ENCODE data around the gene KCTD13.
A peak's percentile ranks its signal among the peaks of the same experiment; 100 is the strongest.

KCTD13 gene

DNA sequence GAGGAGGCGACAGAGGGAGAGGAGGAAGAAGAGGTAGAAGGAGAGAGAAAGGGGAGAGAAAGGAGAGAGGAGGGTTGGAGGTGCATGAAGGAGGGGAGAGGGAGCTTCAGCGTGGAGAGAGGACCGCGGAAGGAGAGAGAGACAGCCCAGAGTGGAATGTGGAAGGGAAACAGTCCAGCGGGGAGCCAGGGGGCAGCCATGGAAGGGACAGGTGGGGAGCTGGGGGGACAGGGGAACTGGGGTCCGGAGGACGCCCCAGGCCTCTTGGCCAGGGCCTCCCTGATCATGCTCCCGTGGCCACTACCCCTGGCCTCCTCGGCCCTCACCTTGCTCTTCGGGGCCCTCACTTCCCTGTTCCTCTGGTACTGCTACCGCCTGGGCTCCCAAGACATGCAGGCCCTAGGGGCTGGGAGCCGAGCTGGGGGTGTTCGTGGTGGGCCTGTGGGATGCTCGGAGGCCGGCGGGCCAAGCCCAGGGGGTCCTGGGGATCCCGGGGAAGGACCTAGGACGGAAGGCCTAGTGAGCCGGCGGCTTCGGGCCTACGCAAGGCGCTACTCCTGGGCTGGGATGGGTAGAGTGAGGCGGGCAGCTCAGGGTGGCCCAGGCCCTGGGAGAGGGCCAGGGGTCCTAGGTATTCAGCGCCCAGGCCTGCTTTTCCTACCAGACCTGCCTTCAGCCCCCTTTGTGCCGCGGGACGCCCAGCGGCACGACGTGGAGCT lies 25.0 kb downstream of the KCTD13 start:
- Histone ChIP-seq H3K4me1 (ENCODE audit: insufficient read depth, low read length) (peaks cover 26% of the 10 kb centered on the region), H3K27me3 (ENCODE audit: insufficient read depth, low read length, poor library complexity) (peaks cover 8% of the 10 kb centered on the region), H3K36me3 (ENCODE audit: insufficient read depth, low read length) (no peaks in the 10 kb centered on the region), H2AFZ (ENCODE audit: low read depth, low read length) (peak overlapping the region; percentile 34), H4K20me1 (ENCODE audit: insufficient read depth, low read length) (peaks cover 14% of the 10 kb centered on the region), H3K79me2 (ENCODE audit: insufficient read depth, low read length) (no peaks in the 10 kb centered on the region), H3K4me3 (ENCODE audit: low read depth in 1 of 2, low read length in 2 of 2) (peak overlapping the region; percentile 7 to 58; a peak in 3 of 4 replicates), H3K9ac (ENCODE audit: low read depth, low read length) (peak overlapping the region; percentile 30; the same call in 1 of the 2 replicates), H3K9me3 (ENCODE audit: insufficient read depth, low read length, severe bottlenecking) (no peaks in the 10 kb centered on the region), H3K4me2 (ENCODE audit: insufficient read depth, low read length) (peak overlapping the region; percentile 79), H3K27ac (ENCODE audit: low read length) (no peak overlapping the region)
- TF ChIP-seq EZH2 (IDR thresholded peaks at IDR 0.05; ENCODE audit: borderline replicate concordance, low read depth, low read length, severe bottlenecking) = no peak
- TF ChIP-seq, protein P1, sequence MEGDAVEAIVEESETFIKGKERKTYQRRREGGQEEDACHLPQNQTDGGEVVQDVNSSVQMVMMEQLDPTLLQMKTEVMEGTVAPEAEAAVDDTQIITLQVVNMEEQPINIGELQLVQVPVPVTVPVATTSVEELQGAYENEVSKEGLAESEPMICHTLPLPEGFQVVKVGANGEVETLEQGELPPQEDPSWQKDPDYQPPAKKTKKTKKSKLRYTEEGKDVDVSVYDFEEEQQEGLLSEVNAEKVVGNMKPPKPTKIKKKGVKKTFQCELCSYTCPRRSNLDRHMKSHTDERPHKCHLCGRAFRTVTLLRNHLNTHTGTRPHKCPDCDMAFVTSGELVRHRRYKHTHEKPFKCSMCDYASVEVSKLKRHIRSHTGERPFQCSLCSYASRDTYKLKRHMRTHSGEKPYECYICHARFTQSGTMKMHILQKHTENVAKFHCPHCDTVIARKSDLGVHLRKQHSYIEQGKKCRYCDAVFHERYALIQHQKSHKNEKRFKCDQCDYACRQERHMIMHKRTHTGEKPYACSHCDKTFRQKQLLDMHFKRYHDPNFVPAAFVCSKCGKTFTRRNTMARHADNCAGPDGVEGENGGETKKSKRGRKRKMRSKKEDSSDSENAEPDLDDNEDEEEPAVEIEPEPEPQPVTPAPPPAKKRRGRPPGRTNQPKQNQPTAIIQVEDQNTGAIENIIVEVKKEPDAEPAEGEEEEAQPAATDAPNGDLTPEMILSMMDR (IDR thresholded peaks at IDR 0.05; ENCODE audit: borderline replicate concordance, extremely low read depth, low read length, poor library complexity, severe bottlenecking) = no peak
- ATAC-seq (ENCODE audit: insufficient read depth, low read depth) = no peak
- DNase-seq = no peak

DNA sequence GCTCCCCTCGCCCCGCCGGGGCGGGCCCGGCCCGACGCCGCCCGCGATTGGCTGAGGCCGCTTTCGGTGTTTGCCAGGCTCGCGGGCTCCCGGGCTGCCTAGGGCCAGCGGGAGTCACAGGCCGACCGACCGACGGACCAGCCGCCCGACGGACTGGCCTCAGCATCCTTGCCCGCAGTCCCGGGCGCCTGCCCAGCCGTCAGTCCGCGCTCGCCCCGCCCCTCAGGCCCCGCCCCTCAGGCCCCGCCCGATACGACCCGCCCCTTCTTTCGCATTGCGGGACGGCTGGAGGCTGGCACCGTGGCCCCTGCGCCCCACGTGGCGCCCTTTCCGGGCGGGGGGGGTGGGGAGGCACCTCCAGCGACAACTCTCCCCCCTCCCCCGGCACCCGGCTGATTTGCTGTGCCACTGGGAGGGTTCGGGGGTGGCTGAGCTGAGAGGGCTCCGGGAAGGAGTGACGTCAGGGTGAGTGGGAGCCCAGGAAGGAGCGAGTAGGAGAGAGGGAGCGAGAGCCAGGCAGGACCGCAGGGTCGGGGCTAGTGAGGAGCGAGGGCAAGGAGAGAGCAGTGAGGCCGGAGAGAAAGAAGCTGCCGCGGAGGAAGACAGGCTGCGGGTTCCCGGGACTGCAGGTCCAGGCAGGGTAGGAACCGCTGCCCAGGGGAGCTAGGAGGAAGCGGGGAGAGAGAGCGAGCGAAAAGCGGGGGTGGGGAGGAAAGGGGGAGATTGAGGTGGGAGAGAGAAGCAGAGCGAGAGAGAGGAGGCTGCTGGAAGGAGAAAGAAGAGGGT lies 25.7 kb downstream of the KCTD13 start, which contains the start of gene ASPHD1:
TSS of gene ASPHD1 (plus strand) at position 387 of the 786 bp plus-strand sequence. CDS start 484 bp downstream, outside the sequence.
- H3K27ac ChIP-seq (ENCODE audit: low read length) = no peak within 1 kb of the TSS
- peak within 1 kb of the TSS; percentile 46 for H2AFZ ChIP-seq (ENCODE audit: low read depth, low read length)
- DNase-seq = peak; percentile 75
- peak; percentile 82 for ATAC-seq (ENCODE audit: insufficient read depth, low read depth)
- H3K9me3 ChIP-seq (ENCODE audit: insufficient read depth, low read length, severe bottlenecking) = no peaks in the 10 kb centered on the region
- peaks cover 26% of the 10 kb centered on the region for H3K4me1 ChIP-seq (ENCODE audit: insufficient read depth, low read length)
- peaks cover 8% of the 10 kb centered on the region for H3K27me3 ChIP-seq (ENCODE audit: insufficient read depth, low read length, poor library complexity)
- H3K4me3 ChIP-seq (ENCODE audit: low read depth in 1 of 2, low read length in 2 of 2) = peak within 1 kb of the TSS; percentile 14 to 58; a peak in 3 of 4 replicates
- H3K79me2 ChIP-seq (ENCODE audit: insufficient read depth, low read length) = no peaks in the 10 kb centered on the region
- H3K36me3 ChIP-seq (ENCODE audit: insufficient read depth, low read length) = no peaks in the 10 kb centered on the region
- H3K9ac ChIP-seq (ENCODE audit: low read depth, low read length) = peak within 1 kb of the TSS; percentile 30; the same call in 1 of the 2 replicates
- peaks cover 14% of the 10 kb centered on the region for H4K20me1 ChIP-seq (ENCODE audit: insufficient read depth, low read length)
- H3K4me2 ChIP-seq (ENCODE audit: insufficient read depth, low read length) = peak within 1 kb of the TSS; percentile 79
- no peak for TF ChIP-seq EZH2 (IDR thresholded peaks at IDR 0.05; ENCODE audit: borderline replicate concordance, low read depth, low read length, severe bottlenecking)
- TF ChIP-seq, protein P1 (IDR thresholded peaks at IDR 0.05; ENCODE audit: borderline replicate concordance, extremely low read depth, low read length, poor library complexity, severe bottlenecking) = no peak

DNA sequence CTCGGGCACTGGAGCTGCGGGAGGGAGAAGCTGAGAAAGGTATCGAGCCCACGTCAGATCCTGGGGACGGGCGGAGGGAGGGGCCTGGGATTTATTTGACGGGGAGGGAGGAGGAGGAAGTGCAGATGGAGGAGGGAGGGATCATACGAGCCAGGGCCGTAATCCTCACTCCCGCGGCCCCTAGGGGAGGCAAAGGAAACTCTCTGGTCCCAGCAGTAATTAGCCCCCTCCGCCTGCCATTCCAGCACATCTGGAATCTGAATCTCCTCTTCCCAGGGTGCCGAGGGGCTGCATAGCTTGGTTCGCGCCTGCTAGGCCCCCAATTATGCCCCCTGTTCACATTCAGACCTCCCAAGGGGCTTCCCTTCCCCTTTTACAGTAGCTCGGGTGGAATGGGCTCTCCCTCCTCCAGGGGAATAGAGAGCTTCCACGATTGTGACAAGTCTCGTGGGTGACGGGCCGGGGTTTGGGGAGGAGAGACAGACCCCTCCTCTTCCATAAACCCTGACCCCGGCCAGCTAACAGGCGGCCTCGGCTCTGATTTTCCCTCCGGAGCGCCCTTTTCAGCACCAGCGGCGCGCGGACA lies 26.4 kb downstream of the KCTD13 start, which contains the start of gene SEZ6L2:
TSS of gene SEZ6L2 (minus strand) at position 35 of the 586 bp plus-strand sequence. CDS start 531 bp downstream, outside the sequence.
- peak; percentile 37 for ATAC-seq (ENCODE audit: insufficient read depth, low read depth)
- DNase-seq = peak; percentile 83

More for the DNA sequence above, 26.4 kb downstream of the KCTD13 start, which contains the start of gene SEZ6L2:
- H3K9ac ChIP-seq (ENCODE audit: low read depth, low read length) = peak within 1 kb of the TSS; percentile 30; the same call in 1 of the 2 replicates
- peaks cover 26% of the 10 kb centered on the region for H3K4me1 ChIP-seq (ENCODE audit: insufficient read depth, low read length)
- TF ChIP-seq, protein P1 (IDR thresholded peaks at IDR 0.05; ENCODE audit: borderline replicate concordance, extremely low read depth, low read length, poor library complexity, severe bottlenecking) = no peak
- no peak for TF ChIP-seq EZH2 (IDR thresholded peaks at IDR 0.05; ENCODE audit: borderline replicate concordance, low read depth, low read length, severe bottlenecking)
- peaks cover 8% of the 10 kb centered on the region for H3K27me3 ChIP-seq (ENCODE audit: insufficient read depth, low read length, poor library complexity)
- no peaks in the 10 kb centered on the region for H3K36me3 ChIP-seq (ENCODE audit: insufficient read depth, low read length)
- no peak within 1 kb of the TSS for H3K27ac ChIP-seq (ENCODE audit: low read length)
- H3K4me2 ChIP-seq (ENCODE audit: insufficient read depth, low read length) = peak within 1 kb of the TSS; percentile 79
- H3K9me3 ChIP-seq (ENCODE audit: insufficient read depth, low read length, severe bottlenecking) = no peaks in the 10 kb centered on the region
- H3K4me3 ChIP-seq (ENCODE audit: low read depth in 1 of 2, low read length in 2 of 2) = peak within 1 kb of the TSS; percentile 14 to 58; a peak in 3 of 4 replicates
- peak within 1 kb of the TSS; percentile 46 for H2AFZ ChIP-seq (ENCODE audit: low read depth, low read length)
- no peaks in the 10 kb centered on the region for H3K79me2 ChIP-seq (ENCODE audit: insufficient read depth, low read length)
- peaks cover 14% of the 10 kb centered on the region for H4K20me1 ChIP-seq (ENCODE audit: insufficient read depth, low read length)

All from DND-41 (cell line).